Bronchial epithelial cell (primary cell): ENCODE data around the gene CRB3. TPM values are rescaled to one million over a fixed set of nuclear protein-coding genes. Genes with fewer than 3 reads are reported as not detected.

Source experiments
- DNase-seq: peaks from one replicate; pipeline ENCODE4 v3.0.0-alpha.2; 2010; ENCODE audit warnings: low read depth
- FAIRE-seq: peaks from 2 replicates; lab custom pipeline; 2011; peaks lifted over from hg19 to GRCh38; lab: Jason Lieb, UNC
- H3K27me3 ChIP-seq: 2 replicates; pipeline ENCODE4 v1.5.1; 2011; ENCODE audit warnings: low read length; ENCODE audit not compliant: control insufficient read depth, insufficient read depth
- H3K36me3 ChIP-seq: 2 replicates; pipeline ENCODE4 v1.5.1; 2011; ENCODE audit warnings: low read length; ENCODE audit not compliant: control insufficient read depth, insufficient read depth
- H3K4me3 ChIP-seq: 2 replicates; pipeline ENCODE4 v1.5.1; 2011; ENCODE audit warnings: mild to moderate bottlenecking, low read depth, low read length, control low read depth
- CTCF ChIP-seq: IDR thresholded peaks from 2 replicates; pipeline ENCODE4 v1.5.1; 2011; ENCODE audit warnings: mild to moderate bottlenecking, moderate library complexity, low read length, control low read depth, inconsistent platforms; ENCODE audit not compliant: insufficient read depth, severe bottlenecking
- total RNA-seq: library from RNA; depleted of rRNA; stranded (reverse); fragments of >200 nt; gene quantifications from 2 replicates; pipeline ENCODE4 v1.2.1, GENCODE V29; 2014

The CRB3 gene
- total RNA-seq, 1 donor from 2014 or later = 49.5 TPM

DNA sequence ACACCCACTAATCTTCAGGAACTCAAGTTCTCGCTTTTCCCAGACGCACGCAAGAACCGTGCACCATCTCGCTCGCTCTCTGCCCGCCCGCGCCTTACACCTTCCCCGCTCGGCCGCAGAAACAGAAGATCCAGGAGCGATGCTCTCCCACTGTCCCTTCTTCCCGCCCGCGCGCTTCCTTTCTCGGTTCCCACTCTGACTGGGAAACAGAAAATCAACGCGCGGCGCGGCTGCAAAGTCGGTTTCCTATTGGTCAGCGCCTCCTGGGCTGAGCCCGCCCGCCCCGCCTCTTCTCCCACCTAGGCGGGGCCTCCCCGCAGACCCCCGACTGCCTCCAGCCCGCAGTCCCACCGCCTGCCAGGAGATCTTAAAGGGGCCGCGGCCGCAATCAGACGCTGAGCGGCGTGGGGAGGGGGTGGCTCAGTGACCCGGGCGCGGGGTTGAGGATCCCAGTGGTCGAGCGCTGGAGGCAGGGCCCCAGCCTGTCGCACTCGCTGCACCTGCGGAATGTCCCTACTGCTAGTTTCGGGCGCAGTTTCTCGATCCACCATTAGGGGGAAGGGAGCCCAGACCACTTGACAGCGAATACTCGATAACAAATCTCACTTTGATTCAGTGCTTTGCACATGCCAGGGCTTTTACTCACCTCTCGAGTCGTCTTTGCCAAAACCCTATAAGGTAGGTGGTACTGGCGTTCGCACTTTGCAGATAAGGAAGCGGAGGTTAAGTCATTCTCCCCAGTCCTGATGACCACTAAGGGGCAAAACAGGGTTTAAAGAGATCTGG is 3.8 kb upstream of the CRB3 start:
- FAIRE-seq = no peak

DNA sequence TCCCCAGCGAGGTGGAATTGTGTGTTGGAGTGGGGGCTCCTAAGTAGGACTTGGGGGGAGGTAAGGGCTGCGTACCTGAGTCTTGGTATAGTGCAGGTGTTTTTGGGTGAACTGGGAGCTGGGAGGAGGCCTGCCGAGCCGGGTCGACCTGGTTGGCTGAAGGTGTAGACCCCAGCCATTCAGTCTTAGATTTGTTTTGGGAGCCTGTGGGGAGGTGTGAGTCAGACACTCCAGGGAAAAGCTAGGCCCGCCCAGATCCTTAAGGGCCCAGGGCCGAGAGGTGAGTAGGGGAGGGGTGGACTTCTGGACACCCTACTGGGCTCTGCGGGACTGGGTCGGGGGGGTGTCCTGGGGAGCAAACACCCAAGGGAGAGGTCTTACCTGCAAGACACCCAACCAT is 935 bp downstream of the CRB3 start:
- FAIRE-seq (no peak), DNase-seq (no peak)
- peaks cover 10% of the 10 kb centered on the region for H3K36me3 ChIP-seq
- peak overlapping the region; percentile 96 for H3K4me3 ChIP-seq
- no peak for TF ChIP-seq CTCF
- H3K27me3 ChIP-seq = no peaks in the 10 kb centered on the region

More for the DNA sequence above, 3.8 kb upstream of the CRB3 start:
- DNase-seq = peak; percentile 90
- no peaks in the 10 kb centered on the region for H3K36me3 ChIP-seq
- TF ChIP-seq CTCF = peak; percentile 66
- peak overlapping the region; percentile 72 for H3K4me3 ChIP-seq
- H3K27me3 ChIP-seq = no peaks in the 10 kb centered on the region

DNA sequence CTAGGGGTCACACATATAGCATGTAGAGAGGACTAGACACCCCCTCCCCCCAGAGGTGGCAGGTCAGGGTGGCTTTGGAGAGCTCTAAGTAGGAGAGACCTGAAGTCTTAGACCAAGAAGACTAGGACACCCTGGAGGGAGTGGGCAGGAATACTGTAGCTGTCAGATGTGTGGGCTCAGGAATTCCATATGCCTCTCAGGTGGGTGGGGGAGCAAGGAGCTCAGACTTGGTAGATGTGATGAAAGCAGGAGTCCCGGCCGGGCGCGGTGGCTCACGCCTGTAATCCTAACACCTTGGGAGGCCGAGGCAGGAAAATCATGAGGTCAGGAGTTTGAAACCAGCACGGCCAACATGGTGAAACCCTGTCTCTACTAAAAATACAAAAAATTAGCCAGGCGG is 1.6 kb downstream of the CRB3 start:
- Histone ChIP-seq H3K36me3 (peaks cover 10% of the 10 kb centered on the region), H3K4me3 (no peak overlapping the region), H3K27me3 (no peaks in the 10 kb centered on the region)
- TF ChIP-seq CTCF = no peak
- DNase-seq (no peak), FAIRE-seq (peak; percentile 7)

DNA sequence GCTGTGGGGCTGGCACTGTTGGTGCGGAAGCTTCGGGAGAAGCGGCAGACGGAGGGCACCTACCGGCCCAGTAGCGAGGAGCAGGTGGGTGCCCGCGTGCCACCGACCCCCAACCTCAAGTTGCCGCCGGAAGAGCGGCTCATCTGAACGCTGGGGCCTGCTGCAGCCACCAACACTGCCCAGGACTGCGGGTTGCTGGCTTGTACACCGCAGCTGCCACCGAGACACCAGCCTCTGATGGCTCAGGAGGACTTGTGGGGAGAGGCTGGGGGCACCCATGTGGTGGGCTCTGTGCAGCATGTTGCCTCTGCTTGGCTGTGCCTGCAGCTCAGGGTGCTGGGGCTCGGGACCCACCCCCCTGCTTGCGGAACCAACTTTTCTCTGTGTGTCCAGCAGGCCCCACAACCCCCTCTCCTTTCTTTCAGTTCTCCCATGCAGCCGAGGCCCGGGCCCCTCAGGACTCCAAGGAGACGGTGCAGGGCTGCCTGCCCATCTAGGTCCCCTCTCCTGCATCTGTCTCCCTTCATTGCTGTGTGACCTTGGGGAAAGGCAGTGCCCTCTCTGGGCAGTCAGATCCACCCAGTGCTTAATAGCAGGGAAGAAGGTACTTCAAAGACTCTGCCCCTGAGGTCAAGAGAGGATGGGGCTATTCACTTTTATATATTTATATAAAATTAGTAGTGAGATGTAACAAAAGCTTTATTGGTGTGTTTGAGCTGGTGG is 2.6 kb downstream of the CRB3 start:
- H3K27me3 ChIP-seq = no peaks in the 10 kb centered on the region
- no peak overlapping the region for H3K4me3 ChIP-seq
- FAIRE-seq (no peak), DNase-seq (no peak)
- TF ChIP-seq CTCF = no peak
- H3K36me3 ChIP-seq = peaks cover 10% of the 10 kb centered on the region

DNA sequence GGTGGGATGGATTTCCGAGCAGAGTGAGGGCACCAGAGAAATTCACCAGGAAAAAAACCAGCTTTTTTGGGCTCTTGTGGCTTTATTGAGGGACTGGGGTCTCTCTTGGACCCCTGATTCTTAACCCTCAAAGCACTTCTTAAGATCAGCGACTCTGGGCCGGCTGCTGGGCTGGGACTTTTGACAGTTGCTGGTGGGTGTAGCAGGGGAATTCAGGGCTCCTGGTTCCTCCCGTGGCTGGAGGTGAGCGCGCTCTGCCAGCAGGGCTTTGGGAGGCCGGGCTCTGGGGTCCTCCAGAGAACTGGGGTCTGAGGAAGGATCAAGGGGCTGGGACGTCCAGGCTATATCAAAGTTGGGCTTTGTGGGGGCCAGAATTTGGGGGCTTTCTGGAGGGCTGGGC is 3.3 kb downstream of the CRB3 start:
- DNase-seq = no peak
- Histone ChIP-seq H3K36me3 (peaks cover 10% of the 10 kb centered on the region), H3K4me3 (no peak overlapping the region), H3K27me3 (no peaks in the 10 kb centered on the region)
- no peak for FAIRE-seq
- no peak for TF ChIP-seq CTCF
